MG63 (cell line): ENCODE data around the gene DYNC1H1. TPM values are rescaled to one million over a fixed set of nuclear protein-coding genes. Genes with fewer than 3 reads are reported as not detected.
"Not testable (repeated sequence)": the region's sequence is repeated elsewhere in the genome, so short reads cannot be mapped to it uniquely, and the experiment has no call there.

Experiments
- DNase-seq: peaks from one replicate; pipeline ENCODE4 v3.0.0-alpha.2; 2020
- H3K27me3 ChIP-seq: fragments of 250-450 bp; sonication (Bioruptor Pico); 2 replicates; pipeline ENCODE4 v1.5.1; 2020; ENCODE audit warnings: mild to moderate bottlenecking, moderate library complexity
- H3K36me3 ChIP-seq: fragments of 250-450 bp; sonication (Bioruptor Pico); 2 replicates; pipeline ENCODE4 v1.5.1; 2020; ENCODE audit warnings: mild to moderate bottlenecking, moderate library complexity
- H3K4me3 ChIP-seq: fragments of 250-450 bp; sonication (Bioruptor Pico); 2 replicates; pipeline ENCODE4 v1.5.1; 2020; ENCODE audit warnings: mild to moderate bottlenecking, moderate library complexity
- H3K9me3 ChIP-seq: fragments of 250-450 bp; sonication (Bioruptor Pico); 2 replicates; pipeline ENCODE4 v1.5.1; 2020; ENCODE audit warnings: mild to moderate bottlenecking, moderate library complexity
- total RNA-seq: library from RNA; depleted of rRNA; stranded (reverse); fragments of >200 nt; shearing (Covaris generic); gene quantifications from 2 replicates; pipeline ENCODE4 v1.2.3, GENCODE V29; 2014; ENCODE audit warnings: low replicate concordance

The DYNC1H1 gene
- total RNA-seq, 1 experiment from 2014 or later = 108 TPM

GRCh38 chr14:102080183-102081080 lies 116.1 kb downstream of the DYNC1H1 start:
- no peak for DNase-seq
- Histone ChIP-seq H3K4me3 (no peak overlapping the region), H3K27me3 (no peaks in the 10 kb centered on the region), H3K36me3 (peaks cover 61% of the 10 kb centered on the region), H3K9me3 (no peaks in the 10 kb centered on the region)

GRCh38 chr14:102081231-102082080 lies 117.1 kb downstream of the DYNC1H1 start:
- no peak overlapping the region for H3K4me3 ChIP-seq
- no peaks in the 10 kb centered on the region for H3K9me3 ChIP-seq
- H3K27me3 ChIP-seq = no peaks in the 10 kb centered on the region
- peaks cover 69% of the 10 kb centered on the region for H3K36me3 ChIP-seq
- DNase-seq = no peak

DNA sequence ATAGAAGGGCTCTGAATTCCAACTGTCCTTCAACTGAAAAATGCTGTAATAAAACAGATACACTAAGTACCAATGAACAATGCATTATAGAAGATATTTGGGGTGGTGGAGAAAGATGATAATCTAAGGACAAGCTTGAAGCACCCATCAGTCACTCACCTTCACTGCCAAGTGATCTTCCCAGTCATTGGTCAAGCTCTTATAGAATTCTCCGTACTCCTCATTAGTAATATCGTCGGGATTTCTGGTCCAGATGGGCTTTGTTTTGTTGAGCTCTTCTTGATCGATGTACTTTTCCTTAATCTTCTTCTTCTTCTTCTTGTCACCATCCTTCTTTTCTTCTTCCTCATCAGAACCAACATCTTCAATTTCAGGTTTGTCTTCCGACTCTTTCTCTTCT lies 120.1 kb downstream of the DYNC1H1 start:
- H3K36me3 ChIP-seq = peaks cover 65% of the 10 kb centered on the region
- not testable (repeated sequence) for H3K27me3 ChIP-seq, DNase-seq, H3K9me3 ChIP-seq
- H3K4me3 ChIP-seq = peak overlapping the region; percentile 82

DNA sequence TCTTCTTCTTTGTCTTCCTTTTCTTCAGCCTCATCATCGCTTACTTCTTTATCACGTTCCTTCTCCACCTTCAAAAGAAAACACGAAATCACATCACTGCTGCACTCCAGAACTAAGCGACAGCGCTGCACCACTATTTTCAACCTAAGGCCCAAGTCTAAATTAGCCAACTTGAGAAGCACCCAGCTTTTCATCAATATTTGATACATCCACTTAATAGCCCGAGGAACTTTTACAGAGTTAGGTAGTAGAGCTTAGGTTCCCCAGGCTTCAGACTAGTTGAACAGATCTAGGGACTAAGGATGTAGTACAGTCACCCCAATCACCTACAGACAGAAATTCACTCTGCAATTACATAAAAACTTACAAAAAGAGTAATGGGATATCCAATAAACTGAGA lies 120.6 kb downstream of the DYNC1H1 start:
- H3K9me3 ChIP-seq = no peaks in the 10 kb centered on the region
- no peak for DNase-seq
- peak overlapping the region; percentile 82 for H3K4me3 ChIP-seq
- peaks cover 61% of the 10 kb centered on the region for H3K36me3 ChIP-seq
- no peaks in the 10 kb centered on the region for H3K27me3 ChIP-seq

- no peaks in the 10 kb centered on the region for H3K27me3 ChIP-seq
- no peak for DNase-seq
- H3K36me3 ChIP-seq = peaks cover 55% of the 10 kb centered on the region
- H3K9me3 ChIP-seq = no peaks in the 10 kb centered on the region
- H3K4me3 ChIP-seq = peak overlapping the region; percentile 82
Observed at GRCh38 chr14:102085488-102085887, 121.1 kb downstream of the DYNC1H1 start.

- Histone ChIP-seq H3K27me3 (no peaks in the 10 kb centered on the region), H3K36me3 (peaks cover 50% of the 10 kb centered on the region), H3K4me3 (peak overlapping the region; percentile 82), H3K9me3 (no peaks in the 10 kb centered on the region)
- DNase-seq = peak; percentile 48
Observed at GRCh38 chr14:102085948-102086708, 121.8 kb downstream of the DYNC1H1 start.

- DNase-seq = no peak
- no peaks in the 10 kb centered on the region for H3K9me3 ChIP-seq
- peaks cover 47% of the 10 kb centered on the region for H3K36me3 ChIP-seq
- peak overlapping the region; percentile 82 for H3K4me3 ChIP-seq
- no peaks in the 10 kb centered on the region for H3K27me3 ChIP-seq
Observed at GRCh38 chr14:102086709-102086971, 122.3 kb downstream of the DYNC1H1 start.

DNA sequence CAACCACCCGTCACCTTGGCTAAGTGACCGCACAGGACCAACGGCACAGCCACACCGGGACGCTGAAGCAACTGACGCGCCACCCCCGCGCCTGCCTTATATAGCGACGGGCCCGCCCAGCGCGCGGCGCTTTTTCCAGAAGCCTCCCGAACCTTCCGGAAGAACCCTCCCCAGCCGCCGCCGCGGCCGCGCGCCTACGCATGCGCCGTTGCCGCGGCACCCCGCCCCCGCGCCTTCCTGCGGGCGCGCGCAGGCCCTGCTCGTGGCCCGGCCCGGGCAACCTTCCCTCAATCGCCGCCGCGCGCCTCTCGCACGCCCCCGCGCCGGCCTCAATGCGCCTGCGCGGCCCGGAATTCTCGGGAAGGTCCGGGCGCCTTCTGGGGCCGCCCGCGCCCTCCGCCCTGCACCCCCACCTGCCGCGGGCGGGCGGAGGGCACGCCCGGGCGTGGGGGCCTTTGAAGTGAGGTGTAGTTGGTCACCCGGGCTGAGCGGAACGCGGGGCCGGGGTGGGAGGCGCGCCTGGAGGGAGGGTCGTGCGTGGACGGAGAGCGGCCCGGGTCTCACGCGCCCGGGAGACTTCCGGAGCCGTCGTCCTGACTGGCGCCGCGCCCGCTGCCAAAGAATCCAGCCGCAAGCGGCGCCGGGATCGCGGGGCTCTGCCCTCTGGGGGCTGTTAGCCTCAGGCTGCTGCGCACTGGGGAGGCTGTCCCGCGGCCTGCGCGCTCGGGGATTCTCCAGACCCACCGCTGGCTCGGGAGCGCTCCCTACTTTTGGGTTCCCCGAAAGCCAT lies 122.8 kb downstream of the DYNC1H1 start, which contains the start of gene HSP90AA1:
Gene HSP90AA1 (minus strand): TSS at position 73 of the 790 bp plus-strand sequence. CDS start 666 bp downstream, outside the sequence.
- no peaks in the 10 kb centered on the region for H3K27me3 ChIP-seq
- peaks cover 41% of the 10 kb centered on the region for H3K36me3 ChIP-seq
- peak; percentile 84 for DNase-seq
- H3K9me3 ChIP-seq = no peaks in the 10 kb centered on the region
- peak within 1 kb of the TSS; percentile 82 for H3K4me3 ChIP-seq

DNA sequence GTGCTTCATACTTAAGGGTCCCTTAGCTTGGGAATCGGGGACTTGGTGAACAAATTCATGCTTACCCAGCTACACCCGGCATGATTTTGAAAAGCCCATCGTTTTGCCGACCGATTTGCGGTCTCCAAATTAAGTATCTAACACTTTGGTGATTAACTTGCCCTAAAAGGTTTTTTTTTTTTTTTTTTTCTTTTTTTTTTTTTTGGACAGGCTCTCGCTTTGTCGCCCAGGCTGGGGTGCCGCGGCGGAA lies 123.3 kb downstream of the DYNC1H1 start:
- no peak for DNase-seq
- no peaks in the 10 kb centered on the region for H3K9me3 ChIP-seq
- no peaks in the 10 kb centered on the region for H3K27me3 ChIP-seq
- peak overlapping the region; percentile 64 for H3K4me3 ChIP-seq
- peaks cover 36% of the 10 kb centered on the region for H3K36me3 ChIP-seq

DNA sequence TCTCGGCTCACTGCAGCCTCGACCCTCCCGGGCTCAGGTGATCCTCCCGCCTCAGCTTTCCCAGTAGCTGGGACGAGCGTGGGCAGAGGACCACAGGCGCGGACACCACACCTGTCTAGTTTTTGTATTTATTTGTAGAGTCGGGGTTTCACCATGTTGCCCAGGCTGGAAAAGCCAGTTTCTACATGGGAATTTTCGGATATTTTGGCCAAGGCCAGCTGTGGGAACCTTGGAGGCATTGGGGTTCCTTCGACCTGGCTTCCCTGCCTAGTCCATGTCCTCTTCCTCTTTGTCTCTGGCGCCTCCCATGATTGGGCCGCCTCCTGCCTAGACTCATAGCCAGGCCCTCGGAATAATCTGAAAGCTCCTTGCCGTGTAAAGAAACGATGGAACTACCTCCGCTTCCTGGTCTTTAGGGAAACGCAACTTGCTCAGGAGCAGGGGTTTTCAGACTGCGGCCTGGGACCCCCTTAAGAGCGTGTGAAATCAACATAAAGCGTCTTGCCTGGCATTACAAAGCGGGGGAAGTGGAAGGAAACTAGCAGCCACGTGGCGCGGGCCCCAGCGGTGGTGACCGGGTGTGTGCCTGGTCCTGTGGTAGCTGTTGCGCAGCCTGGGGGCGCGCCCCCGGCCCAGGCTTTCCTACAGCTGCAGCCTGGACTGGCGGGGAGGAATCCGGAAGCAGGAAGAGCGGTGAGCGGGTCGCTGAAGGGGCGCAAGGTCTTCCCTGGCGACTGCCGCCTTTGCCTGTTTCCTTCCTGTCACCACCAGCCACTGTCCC lies 123.8 kb downstream of the DYNC1H1 start:
- Histone ChIP-seq H3K4me3 (peak overlapping the region; percentile 64), H3K27me3 (no peaks in the 10 kb centered on the region), H3K9me3 (no peaks in the 10 kb centered on the region), H3K36me3 (peaks cover 31% of the 10 kb centered on the region)
- no peak for DNase-seq

DNA sequence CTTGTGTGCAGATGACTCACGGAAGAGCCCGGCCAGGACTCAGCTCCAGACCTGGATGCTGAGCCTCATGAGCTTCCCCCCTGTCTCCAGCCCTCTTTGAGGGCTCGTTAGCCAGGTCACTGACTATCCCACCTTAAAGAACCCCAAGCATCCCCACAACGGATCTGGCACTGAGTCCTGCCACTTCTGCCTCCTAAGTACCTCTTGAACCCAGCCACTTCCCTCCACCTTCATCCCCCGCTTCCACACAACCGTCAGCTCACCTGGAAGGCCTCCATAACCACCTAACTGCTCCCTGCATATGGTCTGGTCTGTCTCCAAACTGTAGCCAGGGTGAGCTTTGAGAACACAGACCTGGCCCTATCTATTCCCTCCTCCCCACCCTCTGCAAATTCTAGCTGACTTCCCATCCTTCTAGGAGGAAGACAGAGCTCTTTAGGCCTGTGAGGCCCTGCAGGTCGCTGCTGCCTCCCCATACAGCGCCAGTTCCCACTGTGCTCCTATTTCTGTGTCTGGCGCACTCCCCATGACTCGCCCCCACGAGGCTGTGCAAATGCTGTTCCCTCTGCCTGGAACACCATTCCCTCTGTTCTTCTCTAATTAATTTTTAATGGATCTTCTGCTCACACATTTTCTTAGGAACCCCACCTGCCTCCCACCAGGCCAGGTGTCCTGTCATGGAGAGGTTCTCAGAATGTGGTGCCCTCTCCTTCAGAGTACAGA lies 125.4 kb downstream of the DYNC1H1 start:
- DNase-seq = no peak
- Histone ChIP-seq H3K4me3 (no peak overlapping the region), H3K27me3 (no peaks in the 10 kb centered on the region), H3K36me3 (peaks cover 15% of the 10 kb centered on the region), H3K9me3 (no peaks in the 10 kb centered on the region)

GRCh38 chr14:102090713-102091112 lies 126.3 kb downstream of the DYNC1H1 start:
- Histone ChIP-seq H3K9me3 (no peaks in the 10 kb centered on the region), H3K36me3 (peaks cover 6% of the 10 kb centered on the region), H3K4me3 (no peak overlapping the region), H3K27me3 (no peaks in the 10 kb centered on the region)
- no peak for DNase-seq

DNA sequence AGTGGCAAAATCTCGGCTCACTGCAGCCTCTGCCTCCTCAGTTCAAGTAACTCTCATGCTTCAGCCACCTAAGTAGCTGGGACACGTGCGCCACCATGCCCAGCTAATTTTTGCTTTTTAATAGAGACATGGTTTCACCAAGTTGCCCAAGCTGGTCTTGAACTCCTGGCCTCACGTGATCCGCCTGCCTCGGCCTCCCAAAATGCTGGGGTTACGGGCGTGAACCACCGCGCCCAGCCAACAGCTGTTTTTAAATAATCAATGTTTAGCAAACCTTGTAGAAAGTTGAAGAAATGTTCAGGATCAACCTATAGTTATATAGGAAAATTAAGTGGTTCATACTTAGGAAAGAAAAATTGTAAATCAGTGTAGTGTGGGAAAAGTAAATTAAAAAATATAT lies 128.4 kb downstream of the DYNC1H1 start:
- no peaks in the 10 kb centered on the region for H3K9me3 ChIP-seq
- H3K4me3 ChIP-seq = no peak overlapping the region
- no peaks in the 10 kb centered on the region for H3K36me3 ChIP-seq
- H3K27me3 ChIP-seq = no peaks in the 10 kb centered on the region
- no peak for DNase-seq

DNA sequence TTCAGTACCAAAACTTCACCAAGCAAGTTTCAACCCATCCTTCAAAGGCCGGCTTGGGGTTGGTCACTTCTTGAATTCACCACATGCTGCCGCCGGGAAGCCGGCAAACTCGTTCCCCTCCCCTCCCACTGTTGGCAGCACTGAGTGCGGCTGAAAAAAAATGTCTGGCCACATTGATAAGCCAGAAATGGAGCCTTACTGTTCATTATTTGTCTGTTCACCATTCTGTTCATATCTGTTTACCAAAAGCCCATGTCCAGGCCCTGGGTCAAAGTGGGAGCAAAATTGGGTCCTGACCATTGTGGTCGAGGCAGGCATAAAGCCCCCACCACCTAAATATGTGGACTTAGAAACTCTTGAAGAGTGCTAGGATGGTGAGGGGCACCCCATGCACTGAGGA lies 129.7 kb downstream of the DYNC1H1 start:
- no peaks in the 10 kb centered on the region for H3K9me3 ChIP-seq
- H3K27me3 ChIP-seq = no peaks in the 10 kb centered on the region
- no peak overlapping the region for H3K4me3 ChIP-seq
- no peak for DNase-seq
- H3K36me3 ChIP-seq = no peaks in the 10 kb centered on the region

GRCh38 chr14:102095231-102095870 lies 131.0 kb downstream of the DYNC1H1 start:
- Histone ChIP-seq H3K36me3 (no peaks in the 10 kb centered on the region), H3K4me3 (no peak overlapping the region), H3K27me3 (no peaks in the 10 kb centered on the region), H3K9me3 (no peaks in the 10 kb centered on the region)
- no peak for DNase-seq
